GM12878 (cell line): ENCODE data around the gene SRRD. TPM values are rescaled to one million over a fixed set of nuclear protein-coding genes. Genes with fewer than 3 reads are reported as not detected.

Source experiments
- ATF2 ChIP-seq: IDR thresholded peaks from 2 replicates; pipeline ENCODE4 v1.6.1; 2012; ENCODE audit warnings: low read length, inconsistent platforms
- CBX3 ChIP-seq: fragments of 200-600 bp; sonication (generic); IDR thresholded peaks from 2 replicates; pipeline ENCODE4 v1.6.1; 2016; ENCODE audit warnings: low read depth, borderline replicate concordance
- EED ChIP-seq: sonication (generic); IDR thresholded peaks from 2 replicates; pipeline ENCODE4 v1.6.1; 2016; ENCODE audit warnings: antibody characterized with exemption, low read depth
- ESRRA ChIP-seq: IDR thresholded peaks from 2 replicates; pipeline ENCODE4 v1.6.1; 2012; ENCODE audit warnings: mild to moderate bottlenecking, low read length, improper control_type of control experiment
- KDM1A ChIP-seq: fragments of 200-600 bp; sonication (generic); IDR thresholded peaks from 2 replicates; pipeline ENCODE4 v1.6.1; 2016; ENCODE audit warnings: borderline replicate concordance
- NFYA ChIP-seq: IDR thresholded peaks from 2 replicates; pipeline ENCODE4 v1.6.1; 2011; ENCODE audit warnings: low read depth, mild to moderate bottlenecking, low read length, improper control_type of control experiment, borderline replicate concordance
- NRF1 ChIP-seq: conservative IDR thresholded peaks from 2 replicates; pipeline ENCODE4 v1.6.1; 2011; ENCODE audit warnings: mild to moderate bottlenecking, low read depth, low read length, improper control_type of control experiment
- RAD21 ChIP-seq: IDR thresholded peaks from 2 replicates; pipeline ENCODE4 v1.6.1; 2011; ENCODE audit warnings: mild to moderate bottlenecking, low read depth, low read length, moderate library complexity; ENCODE audit not compliant: insufficient read depth
- REST ChIP-seq: IDR thresholded peaks from 2 replicates; pipeline ENCODE4 v1.6.1; 2012; ENCODE audit warnings: mild to moderate bottlenecking, low read depth, low read length
- SMAD5 ChIP-seq: IDR thresholded peaks from 2 replicates; pipeline ENCODE4 v1.6.1; 2016; ENCODE audit warnings: antibody characterized with exemption, low read depth
- SUPT20H ChIP-seq: IDR thresholded peaks from 2 replicates; pipeline ENCODE4 v1.6.1; 2011; ENCODE audit warnings: low read depth, mild to moderate bottlenecking, low read length, moderate library complexity, borderline replicate concordance; ENCODE audit not compliant: control insufficient read depth
- polyA plus RNA-seq, 11 experiments: library from polyadenylated mRNA; depleted of rRNA in 4 of 11; unstranded in 6 of 11; stranded (reverse) in 5 of 11; fragments of >200 nt; fragmentation: Nextera tagmentation in 4 of 11; fragmentation: Illumina TruSeq in 1 of 11; extraction: Ambion mirVana in 4 of 11; extraction: Trizol in 1 of 11; gene quantifications; 1 replicate in 1 of 11; 2 replicates in 10 of 11; pipeline versions ENCODE4 v1.2.1 to v1.2.3, GENCODE V29; 2011 to 2016; ENCODE audit warnings: inconsistent platforms in 2 of 11, missing spikeins in 2 of 11, low read depth in 1 of 11
- total RNA-seq, 4 experiments: library from RNA; depleted of rRNA in 3 of 4; stranded (reverse); fragments of >200 nt in 3 of 4; fragmentation: Illumina TruSeq in 1 of 4; extraction: Trizol in 1 of 4; gene quantifications; 2 replicates each; pipeline versions ENCODE4 v1.2.1 to v1.2.3, GENCODE V29; 2013 to 2021
- TF ChIP-seq, protein P1 (sequence below): fragments of 450-650 bp; IDR thresholded peaks from 2 replicates; pipeline ENCODE4 v1.6.1; 2017; ENCODE audit warnings: mild to moderate bottlenecking, low read depth, inconsistent platforms; ENCODE audit not compliant: poor library complexity, severe bottlenecking

The SRRD gene
- total and polyA plus RNA-seq, 10 of the 15 experiments (the other 5 are each of a cell fraction or from before 2014, with no cell fraction given): 4.1 to 50.6 (median 27.5) TPM

- TF ChIP-seq REST (no peak), NRF1 (no peak), CBX3 (no peak), ESRRA (no peak), ATF2 (no peak), SMAD5 (no peak), RAD21 (no peak), SUPT20H (no peak), KDM1A (no peak), EED (no peak), NFYA (no peak)
- TF ChIP-seq, protein P1, sequence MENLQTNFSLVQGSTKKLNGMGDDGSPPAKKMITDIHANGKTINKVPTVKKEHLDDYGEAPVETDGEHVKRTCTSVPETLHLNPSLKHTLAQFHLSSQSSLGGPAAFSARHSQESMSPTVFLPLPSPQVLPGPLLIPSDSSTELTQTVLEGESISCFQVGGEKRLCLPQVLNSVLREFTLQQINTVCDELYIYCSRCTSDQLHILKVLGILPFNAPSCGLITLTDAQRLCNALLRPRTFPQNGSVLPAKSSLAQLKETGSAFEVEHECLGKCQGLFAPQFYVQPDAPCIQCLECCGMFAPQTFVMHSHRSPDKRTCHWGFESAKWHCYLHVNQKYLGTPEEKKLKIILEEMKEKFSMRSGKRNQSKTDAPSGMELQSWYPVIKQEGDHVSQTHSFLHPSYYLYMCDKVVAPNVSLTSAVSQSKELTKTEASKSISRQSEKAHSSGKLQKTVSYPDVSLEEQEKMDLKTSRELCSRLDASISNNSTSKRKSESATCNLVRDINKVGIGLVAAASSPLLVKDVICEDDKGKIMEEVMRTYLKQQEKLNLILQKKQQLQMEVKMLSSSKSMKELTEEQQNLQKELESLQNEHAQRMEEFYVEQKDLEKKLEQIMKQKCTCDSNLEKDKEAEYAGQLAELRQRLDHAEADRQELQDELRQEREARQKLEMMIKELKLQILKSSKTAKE: no peak
- TF ChIP-seq, all 136 proteins: peak for 0
Measured at GRCh38 chr22:26460202-26460601, 23.5 kb upstream of the SRRD start (continued).
